Mesenchymal stem cell (in vitro differentiated cells and primary cell): Measurements from ENCODE around the gene ATIC.

Source experiments
- DNase-seq: peaks from one replicate; pipeline ENCODE4 v3.0.0-alpha.2; 2013
- H2AFZ ChIP-seq: one replicate; pipeline ENCODE4 v1.6.1; 2013; ENCODE audit warnings: low read depth, mild to moderate bottlenecking, control low read depth, inconsistent platforms, low read length, moderate library complexity
- H2AK5ac ChIP-seq: 2 replicates; pipeline ENCODE4 v1.6.1; 2013; ENCODE audit warnings: low read length, moderate library complexity, mild to moderate bottlenecking, inconsistent platforms; ENCODE audit not compliant: severe bottlenecking
- H2BK120ac ChIP-seq: one replicate; pipeline ENCODE4 v1.6.1; 2013; ENCODE audit warnings: low read depth, mild to moderate bottlenecking, inconsistent platforms, low read length, moderate library complexity
- H2BK12ac ChIP-seq, 2 experiments: one replicate each; pipeline ENCODE4 v1.6.1; 2013; ENCODE audit warnings: inconsistent platforms in 2 of 2, low read length in 2 of 2, mild to moderate bottlenecking in 2 of 2, moderate library complexity in 2 of 2, control low read depth in 1 of 2
- H2BK15ac ChIP-seq: one replicate; pipeline ENCODE4 v1.6.1; 2013; ENCODE audit warnings: mild to moderate bottlenecking, low read depth, inconsistent platforms; ENCODE audit not compliant: poor library complexity, severe bottlenecking
- H2BK5ac ChIP-seq: 2 replicates; pipeline ENCODE4 v1.6.1; 2013; ENCODE audit warnings: low read depth, mild to moderate bottlenecking, low read length, control low read depth, inconsistent platforms; ENCODE audit not compliant: poor library complexity, severe bottlenecking
- H3K14ac ChIP-seq, 2 experiments: one replicate each; pipeline ENCODE4 v1.6.1; 2013; ENCODE audit warnings: inconsistent platforms in 2 of 2, low read length in 2 of 2, control low read depth in 1 of 2, mild to moderate bottlenecking in 1 of 2, moderate library complexity in 1 of 2
- H3K18ac ChIP-seq, 2 experiments: one replicate each; pipeline ENCODE4 v1.6.1; 2013; ENCODE audit warnings: inconsistent platforms in 2 of 2, low read length in 2 of 2, control low read depth in 1 of 2, low read depth in 1 of 2, mild to moderate bottlenecking in 1 of 2
- H3K23ac ChIP-seq, 2 experiments: one replicate each; pipeline ENCODE4 v1.6.1; 2013; ENCODE audit warnings: inconsistent platforms in 2 of 2, low read length in 2 of 2, mild to moderate bottlenecking in 2 of 2, moderate library complexity in 2 of 2, control low read depth in 1 of 2
- H3K27ac ChIP-seq: 2 replicates; pipeline ENCODE4 v1.5.1; 2013; ENCODE audit warnings: mild to moderate bottlenecking, moderate library complexity, low read length, control low read depth, inconsistent platforms; ENCODE audit not compliant: poor library complexity, severe bottlenecking
- H3K27me3 ChIP-seq, 2 experiments: 2 replicates each; pipeline versions ENCODE4 v1.6.1 to v1.7.0; 2013; ENCODE audit warnings: low read length in 2 of 2, mild to moderate bottlenecking in 2 of 2, moderate library complexity in 2 of 2, control low read depth in 1 of 2, inconsistent platforms in 1 of 2; ENCODE audit not compliant: control insufficient read depth in 1 of 2, insufficient read depth in 1 of 2
- H3K36me3 ChIP-seq, 2 experiments: 2 replicates each; pipeline versions ENCODE4 v1.6.1 to v1.7.0; 2013; ENCODE audit warnings: low read length in 2 of 2, control low read depth in 1 of 2, inconsistent platforms in 1 of 2, low read depth in 1 of 2, mild to moderate bottlenecking in 1 of 2; ENCODE audit not compliant: insufficient read depth in 2 of 2, control insufficient read depth in 1 of 2
- H3K4ac ChIP-seq, 2 experiments: one replicate each; pipeline ENCODE4 v1.6.1; 2013; ENCODE audit warnings: inconsistent platforms in 2 of 2, low read length in 2 of 2, mild to moderate bottlenecking in 2 of 2, moderate library complexity in 2 of 2, control low read depth in 1 of 2, low read depth in 1 of 2
- H3K4me1 ChIP-seq: 2 replicates; pipeline ENCODE4 v1.6.1; 2013; ENCODE audit warnings: low read depth, low read length, control low read depth; ENCODE audit not compliant: control insufficient read depth, insufficient read depth
- H3K4me2 ChIP-seq: 2 replicates; pipeline ENCODE4 v1.6.1; 2013; ENCODE audit warnings: low read length, mild to moderate bottlenecking, inconsistent platforms; ENCODE audit not compliant: poor library complexity, severe bottlenecking
- H3K4me3 ChIP-seq, 2 experiments: 2 replicates each; pipeline versions ENCODE4 v1.5.1 to v1.7.0; 2013; ENCODE audit warnings: low read length in 2 of 2, mild to moderate bottlenecking in 2 of 2, control low read depth in 1 of 2, low read depth in 1 of 2; ENCODE audit not compliant: insufficient read depth in 1 of 2
- H3K79me1 ChIP-seq: replicated peaks from 2 replicates; pipeline ENCODE4 v1.6.1; 2013; ENCODE audit warnings: mild to moderate bottlenecking, control low read depth, low read length, inconsistent platforms; ENCODE audit not compliant: poor library complexity, severe bottlenecking
- H3K9ac ChIP-seq: 2 replicates; pipeline ENCODE4 v1.7.0; 2013; ENCODE audit warnings: mild to moderate bottlenecking, low read length, moderate library complexity
- H3K9me3 ChIP-seq: 2 replicates; pipeline ENCODE4 v1.7.0; 2013; ENCODE audit warnings: mild to moderate bottlenecking, low read length; ENCODE audit not compliant: control insufficient read depth
- H4K8ac ChIP-seq: one replicate; pipeline ENCODE4 v1.6.1; 2013; ENCODE audit warnings: inconsistent platforms, mild to moderate bottlenecking, low read length, moderate library complexity
- H4K91ac ChIP-seq: one replicate; pipeline ENCODE4 v1.6.1; 2013; ENCODE audit warnings: mild to moderate bottlenecking, low read length, inconsistent platforms
- WGBS: methylation state at CpG from one replicate; pipeline ENCODE4 v1.1.7; 2013; ENCODE audit warnings: mixed read lengths; 5-methylcytosine and 5-hydroxymethylcytosine counted together

ATIC gene

DNA sequence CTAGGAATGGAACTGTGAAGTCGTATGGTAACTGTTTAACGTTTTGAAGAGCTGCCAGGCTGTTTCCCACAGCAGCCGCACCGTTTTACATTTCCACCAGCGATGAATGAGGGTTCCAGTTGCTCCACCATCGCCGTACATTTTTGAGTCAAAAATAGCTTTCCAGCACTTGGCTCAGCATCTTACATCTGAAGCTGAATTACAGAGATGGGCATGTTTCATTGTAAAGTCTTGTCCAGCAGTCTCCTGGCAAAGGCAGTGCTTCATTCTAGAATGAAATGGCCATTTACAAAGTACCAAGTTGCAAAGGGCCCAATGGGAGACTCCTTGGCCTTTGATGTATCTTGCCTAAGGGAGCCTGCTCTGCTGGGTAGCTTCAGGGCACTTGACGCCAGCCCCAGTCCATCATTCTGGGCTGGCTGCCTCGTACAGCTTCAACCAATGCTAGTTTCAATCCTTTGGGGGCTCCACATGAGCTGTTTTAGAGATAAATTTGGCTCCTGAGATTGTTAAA, 45.1 kb downstream of the ATIC start:
- Histone ChIP-seq H3K23ac (no peak overlapping the region), H2AFZ (no peak overlapping the region), H2BK15ac (no peak overlapping the region), H3K27ac (peak overlapping the region; percentile 12), H3K9me3 (no peaks in the 10 kb centered on the region), H3K36me3 (peaks cover 13 to 35% of the 10 kb centered on the region in 2 experiments), H3K9ac (peak overlapping the region; percentile 54), H2BK120ac (no peak overlapping the region), H2BK5ac (no peak overlapping the region), H3K4ac (no peak overlapping the region), H2AK5ac (no peak overlapping the region), H3K27me3 (no peaks in the 10 kb centered on the region), H4K91ac (no peak overlapping the region), H3K18ac (no peak overlapping the region), H4K8ac (no peak overlapping the region), H3K14ac (no peak overlapping the region), H3K4me2 (no peak overlapping the region), H3K4me1 (no peaks in the 10 kb centered on the region), H3K4me3 (no peak overlapping the region), H3K79me1 (no peaks in the 10 kb centered on the region), H2BK12ac (no peak overlapping the region)
- 91% methylated on average over 9 of the region's 9 CpGs for WGBS
- DNase-seq = no peak

DNA sequence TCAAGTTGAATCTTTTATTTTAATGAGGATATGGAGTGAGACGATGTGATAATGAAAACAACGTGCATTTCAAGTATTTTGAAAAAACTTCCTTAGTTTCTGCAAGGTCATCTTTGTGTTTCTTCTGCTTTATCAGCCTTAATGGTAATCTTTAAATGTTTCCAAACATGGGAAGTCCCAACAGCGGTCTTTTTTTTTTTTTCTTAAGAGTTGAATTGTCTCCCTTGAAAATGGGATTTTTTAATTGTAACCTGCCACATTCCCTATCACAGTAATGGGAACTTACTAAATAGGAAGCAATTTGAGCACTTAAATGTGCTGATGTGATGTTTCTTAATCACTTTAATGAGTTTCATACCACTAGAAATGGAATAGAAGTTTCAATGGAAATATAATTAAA, 45.8 kb downstream of the ATIC start:
- Histone ChIP-seq H2BK12ac (no peak overlapping the region), H3K18ac (no peak overlapping the region), H3K27ac (no peak overlapping the region), H3K4me3 (no peak overlapping the region), H4K91ac (no peak overlapping the region), H3K4me2 (no peak overlapping the region), H2BK120ac (no peak overlapping the region), H3K27me3 (no peaks in the 10 kb centered on the region), H3K23ac (no peak overlapping the region), H3K36me3 (peaks cover 17 to 41% of the 10 kb centered on the region in 2 experiments), H3K14ac (no peak overlapping the region), H2AFZ (no peak overlapping the region), H3K9ac (peak overlapping the region; percentile 54), H2BK15ac (no peak overlapping the region), H2AK5ac (no peak overlapping the region), H3K79me1 (no peaks in the 10 kb centered on the region), H3K4ac (no peak overlapping the region), H3K9me3 (no peaks in the 10 kb centered on the region), H2BK5ac (no peak overlapping the region), H3K4me1 (peaks cover 3% of the 10 kb centered on the region), H4K8ac (no peak overlapping the region)
- WGBS = 100% methylated on average over 2 of the region's 3 CpGs
- DNase-seq = no peak

DNA sequence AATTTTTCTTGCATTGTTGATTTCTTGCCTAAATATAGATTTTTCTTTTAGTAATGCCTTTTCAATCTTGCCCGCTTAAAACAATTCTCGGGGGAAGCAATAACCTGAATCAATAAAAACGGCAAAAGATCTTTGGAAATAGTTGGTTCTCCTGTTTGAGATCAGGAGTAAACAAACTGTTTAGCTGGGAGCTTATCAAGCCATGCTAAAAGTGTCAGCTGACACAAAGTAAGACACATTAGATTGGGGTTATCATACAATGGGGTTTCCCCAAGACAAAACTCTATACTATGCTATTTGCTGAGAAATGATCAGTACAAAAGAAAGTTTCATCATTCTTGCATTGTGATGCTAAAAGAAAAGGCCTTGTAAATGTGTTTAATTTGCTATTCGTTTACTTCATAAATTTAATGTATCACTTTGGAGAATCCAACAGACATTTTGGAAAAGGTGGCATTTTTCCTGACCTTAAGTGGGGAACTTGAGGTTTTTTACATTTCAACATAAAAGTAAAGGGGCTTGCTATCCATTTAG, 46.5 kb downstream of the ATIC start:
- no peak for DNase-seq
- WGBS = 94% methylated on average over 3 of the region's 4 CpGs

DNA sequence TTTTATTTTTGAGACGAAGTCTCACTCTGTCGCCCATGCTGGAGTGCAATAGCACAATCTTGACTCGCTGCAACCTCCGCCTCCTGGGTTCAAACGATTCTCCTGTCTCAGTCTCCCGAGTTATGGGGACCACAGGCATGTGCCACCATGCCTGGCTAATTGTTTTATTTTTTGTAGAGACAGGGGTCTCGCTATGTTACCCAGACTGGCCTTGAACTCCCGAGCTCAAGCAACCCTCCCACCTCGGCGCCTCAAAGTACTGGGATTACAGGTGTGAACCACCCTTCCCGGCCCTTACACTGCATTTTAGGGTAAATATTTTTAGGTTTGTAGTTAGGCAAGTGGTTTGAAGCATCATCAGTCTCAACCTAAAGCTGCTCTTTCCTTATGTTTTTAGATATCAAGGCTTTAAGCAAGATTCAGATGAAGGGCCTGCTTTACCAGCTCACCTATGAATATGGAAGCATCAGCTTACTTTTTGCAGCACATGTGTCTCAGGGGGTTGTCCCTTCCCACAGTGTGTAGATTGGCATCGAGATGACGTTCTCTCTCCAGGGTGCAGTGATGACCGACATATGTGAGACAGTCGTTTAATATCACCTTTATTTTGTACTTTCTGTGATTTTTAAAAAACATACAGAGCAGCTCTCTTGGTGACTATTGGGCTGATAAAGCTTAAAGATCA, 47.2 kb downstream of the ATIC start:
- H3K9ac ChIP-seq = peak overlapping the region; percentile 54
- no peak overlapping the region for H2BK5ac ChIP-seq
- no peak overlapping the region for H3K18ac ChIP-seq
- peak overlapping the region; percentile 15 for H3K27ac ChIP-seq
- no peak overlapping the region for H3K4me3 ChIP-seq
- peaks cover 26 to 55% of the 10 kb centered on the region in 2 experiments for H3K36me3 ChIP-seq
- no peak overlapping the region for H3K4ac ChIP-seq
- no peak overlapping the region for H2AFZ ChIP-seq
- H3K79me1 ChIP-seq = no peaks in the 10 kb centered on the region
- DNase-seq = no peak
- H2BK12ac ChIP-seq = no peak overlapping the region
- peaks cover 4% of the 10 kb centered on the region for H3K4me1 ChIP-seq
- H2BK15ac ChIP-seq = no peak overlapping the region
- no peak overlapping the region for H4K8ac ChIP-seq
- no peak overlapping the region for H4K91ac ChIP-seq
- H3K4me2 ChIP-seq = no peak overlapping the region
- H3K23ac ChIP-seq = no peak overlapping the region
- no peak overlapping the region for H2AK5ac ChIP-seq
- no peaks in the 10 kb centered on the region for H3K9me3 ChIP-seq
- no peaks in the 10 kb centered on the region for H3K27me3 ChIP-seq
- no peak overlapping the region for H2BK120ac ChIP-seq
- WGBS = 97% methylated on average over 11 of the region's 15 CpGs
- H3K14ac ChIP-seq = no peak overlapping the region

More for the DNA sequence above, 46.5 kb downstream of the ATIC start:
- Histone ChIP-seq H3K27me3 (no peaks in the 10 kb centered on the region), H2BK12ac (no peak overlapping the region), H3K4me2 (no peak overlapping the region), H2AK5ac (no peak overlapping the region), H2AFZ (no peak overlapping the region), H3K4ac (no peak overlapping the region), H3K27ac (peak overlapping the region; percentile 15), H3K4me1 (peaks cover 4% of the 10 kb centered on the region), H4K91ac (no peak overlapping the region), H3K36me3 (peaks cover 21 to 48% of the 10 kb centered on the region in 2 experiments), H2BK5ac (no peak overlapping the region), H2BK120ac (no peak overlapping the region), H2BK15ac (no peak overlapping the region), H3K14ac (no peak overlapping the region), H4K8ac (no peak overlapping the region), H3K4me3 (no peak overlapping the region), H3K18ac (no peak overlapping the region), H3K9ac (peak overlapping the region; percentile 54), H3K9me3 (no peaks in the 10 kb centered on the region), H3K79me1 (no peaks in the 10 kb centered on the region), H3K23ac (no peak overlapping the region)
